IMR-90 (cell line): Measurements from ENCODE around the gene PDXK. TPM values are rescaled to one million over a fixed set of nuclear protein-coding genes. Genes with fewer than 3 reads are reported as not detected.

Experiments used
- ATAC-seq: fragments of 200-7000 bp; cut with Tn5 transposase; 2 replicates; pipeline ENCODE4 v1.9.1; 2020; ENCODE audit warnings: low read depth, mild to moderate bottlenecking, moderate library complexity
- BruUV-seq: library from RNA; stranded (reverse); fragments of 400-500 nt; replicated peaks from 2 replicates; lab custom pipeline; 2021; lab: Mats Ljungman, UMichigan
- CTCF ChIA-PET: fragments of 300-600 bp; formaldehyde crosslinking; extraction: SDS; loops from one replicate; lab custom pipeline; 2021; ENCODE audit warnings: antibody characterized with exemption; lab: Yijun Ruan, JAX
- POLR2A ChIA-PET: fragments of 300-600 bp; sonication (Branson Sonifier 250); formaldehyde crosslinking; loops from one replicate; lab custom pipeline; 2022; ENCODE audit warnings: antibody characterized with exemption; ENCODE audit not compliant: unreplicated experiment; lab: Charles Lee
- DNase-seq: peaks from one replicate; pipeline ENCODE4 v3.0.0; 2013
- H2AFZ ChIP-seq: replicated peaks from 2 replicates; pipeline ENCODE3; 2013; ENCODE audit warnings: low read length, mild to moderate bottlenecking; ENCODE audit not compliant: poor library complexity
- H2AK5ac ChIP-seq: 2 replicates; pipeline ENCODE4 v1.6.1; 2013; ENCODE audit warnings: low read depth, low read length, inconsistent platforms
- H2AK9ac ChIP-seq: replicated peaks from 2 replicates; pipeline ENCODE3; 2013; ENCODE audit warnings: mild to moderate bottlenecking, low read depth, low read length, moderate library complexity; ENCODE audit not compliant: poor library complexity
- H2BK120ac ChIP-seq: 2 replicates; pipeline ENCODE4 v1.6.1; 2013; ENCODE audit warnings: low read depth, low read length, inconsistent platforms
- H2BK15ac ChIP-seq: 3 replicates; pipeline ENCODE4 v1.6.1; 2013; ENCODE audit warnings: low read depth, low read length, inconsistent platforms
- H2BK20ac ChIP-seq: 2 replicates; pipeline ENCODE4 v1.6.1; 2013; ENCODE audit warnings: low read depth, mild to moderate bottlenecking, inconsistent platforms, low read length, moderate library complexity
- H2BK5ac ChIP-seq: 2 replicates; pipeline ENCODE4 v1.6.1; 2013; ENCODE audit warnings: mild to moderate bottlenecking, low read depth, low read length, inconsistent platforms; ENCODE audit not compliant: poor library complexity, severe bottlenecking
- H3K14ac ChIP-seq: replicated peaks from 2 replicates; pipeline ENCODE4 v1.6.1; 2013; ENCODE audit warnings: low read depth, low read length, inconsistent platforms
- H3K18ac ChIP-seq: 2 replicates; pipeline ENCODE4 v1.6.1; 2013; ENCODE audit warnings: low read depth, low read length, control low read depth
- H3K23ac ChIP-seq: 2 replicates; pipeline ENCODE4 v1.6.1; 2013; ENCODE audit warnings: low read depth, low read length, inconsistent platforms
- H3K27ac ChIP-seq: 2 replicates; pipeline ENCODE4 v1.5.1; 2013; ENCODE audit warnings: mild to moderate bottlenecking, control low read depth, low read length; ENCODE audit not compliant: insufficient read depth
- H3K27me3 ChIP-seq: 2 replicates; pipeline ENCODE4 v1.6.1; 2013; ENCODE audit warnings: low read length; ENCODE audit not compliant: control insufficient read depth, insufficient read depth
- H3K36me3 ChIP-seq: 2 replicates; pipeline ENCODE4 v1.6.1; 2013; ENCODE audit warnings: low read length, mixed read lengths; ENCODE audit not compliant: control insufficient read depth, insufficient read depth
- H3K4ac ChIP-seq: 2 replicates; pipeline ENCODE4 v1.6.1; 2013; ENCODE audit warnings: low read depth, low read length, inconsistent platforms
- H3K4me1 ChIP-seq: 2 replicates; pipeline ENCODE4 v1.6.1; 2013; ENCODE audit warnings: low read length, mixed read lengths; ENCODE audit not compliant: control insufficient read depth, insufficient read depth
- H3K4me2 ChIP-seq: 2 replicates; pipeline ENCODE4 v1.6.1; 2013; ENCODE audit warnings: low read depth, mild to moderate bottlenecking, control low read depth, low read length, moderate library complexity
- H3K4me3 ChIP-seq: 2 replicates; pipeline ENCODE4 v1.5.1; 2013; ENCODE audit warnings: low read depth, mild to moderate bottlenecking, control low read depth, low read length, moderate library complexity; ENCODE audit not compliant: insufficient read depth
- H3K56ac ChIP-seq: 2 replicates; pipeline ENCODE4 v1.6.1; 2013; ENCODE audit warnings: low read length, inconsistent platforms; ENCODE audit not compliant: insufficient read depth; ENCODE audit errors: extremely low read depth
- H3K79me1 ChIP-seq, 2 experiments: 2 replicates each; pipeline ENCODE4 v1.6.1; 2013; ENCODE audit warnings: low read length in 2 of 2, inconsistent platforms in 1 of 2, low read depth in 1 of 2
- H3K9ac ChIP-seq: 2 replicates; pipeline ENCODE4 v1.6.1; 2013; ENCODE audit warnings: low read depth, low read length, control low read depth
- H3K9me1 ChIP-seq: 2 replicates; pipeline ENCODE4 v1.6.1; 2013; ENCODE audit warnings: low read length, inconsistent platforms; ENCODE audit not compliant: insufficient read depth
- H3K9me3 ChIP-seq: 2 replicates; pipeline ENCODE4 v1.6.1; 2013; ENCODE audit warnings: low read length; ENCODE audit not compliant: control insufficient read depth, insufficient read depth
- H4K20me1 ChIP-seq: 2 replicates; pipeline ENCODE4 v1.6.1; 2013; ENCODE audit warnings: low read length, inconsistent platforms; ENCODE audit not compliant: insufficient read depth
- H4K5ac ChIP-seq: 2 replicates; pipeline ENCODE4 v1.6.1; 2013; ENCODE audit warnings: mild to moderate bottlenecking, low read depth, low read length, control low read depth
- H4K8ac ChIP-seq, 2 experiments: 2 replicates each; pipeline ENCODE4 v1.6.1; 2013; ENCODE audit warnings: low read depth in 2 of 2, low read length in 2 of 2, control low read depth in 1 of 2, inconsistent platforms in 1 of 2
- H4K91ac ChIP-seq: 2 replicates; pipeline ENCODE4 v1.6.1; 2013; ENCODE audit warnings: low read depth, low read length, inconsistent platforms; ENCODE audit not compliant: insufficient read depth
- BHLHE40 ChIP-seq: fragments of 150-350 bp; IDR thresholded peaks from 2 replicates; pipeline ENCODE4 v1.6.1; 2016; ENCODE audit warnings: mild to moderate bottlenecking, low read depth, low read length
- CHD1 ChIP-seq: IDR thresholded peaks from 2 replicates; pipeline ENCODE4 v1.6.1; 2012; ENCODE audit warnings: low read depth, low read length, improper control_type of control experiment
- FOS ChIP-seq: fragments of 150-350 bp; IDR thresholded peaks from 2 replicates; pipeline ENCODE4 v1.6.1; 2016; ENCODE audit warnings: low read depth, low read length
- MAFK ChIP-seq: IDR thresholded peaks from 2 replicates; pipeline ENCODE4 v1.6.1; 2012; ENCODE audit warnings: low read depth, low read length, improper control_type of control experiment
- MAZ ChIP-seq: IDR thresholded peaks from 2 replicates; pipeline ENCODE4 v1.6.1; 2012; ENCODE audit warnings: low read depth, mild to moderate bottlenecking, low read length, improper control_type of control experiment, moderate library complexity, borderline replicate concordance
- MXI1 ChIP-seq: IDR thresholded peaks from 2 replicates; pipeline ENCODE4 v1.6.1; 2012; ENCODE audit warnings: low read depth, mild to moderate bottlenecking, low read length, moderate library complexity, borderline replicate concordance
- POLR2A ChIP-seq: IDR thresholded peaks from 2 replicates; pipeline ENCODE4 v1.6.1; 2012; ENCODE audit warnings: mild to moderate bottlenecking, low read depth, low read length
- RAD21 ChIP-seq: IDR thresholded peaks from 2 replicates; pipeline ENCODE4 v1.6.1; 2012; ENCODE audit warnings: low read length, improper control_type of control experiment
- SMC3 ChIP-seq: fragments of 150-350 bp; IDR thresholded peaks from 2 replicates; pipeline ENCODE4 v1.6.1; 2016; ENCODE audit warnings: low read depth, mild to moderate bottlenecking, antibody characterized with exemption, low read length, moderate library complexity
- USF2 ChIP-seq: fragments of 150-350 bp; IDR thresholded peaks from 2 replicates; pipeline ENCODE4 v1.6.1; 2017; ENCODE audit warnings: mild to moderate bottlenecking, antibody characterized with exemption, low read length, low read depth
- WGBS, 2 experiments: methylation state at CpG; one replicate each; pipeline versions ENCODE4 v1.1.5 to v1.1.7; 2013; ENCODE audit warnings: missing lambda C conversion rate in 2 of 2; ENCODE audit not compliant: insufficient read length in 1 of 2; ENCODE audit errors: extremely low coverage in 2 of 2; 5-methylcytosine and 5-hydroxymethylcytosine counted together
- dilution Hi-C: fragments of 300-500 bp; cut with HindIII; formaldehyde crosslinking; loops from one replicate; pipeline ENCODE4 v1.14.3; 2018; ENCODE audit warnings: low sequenced_read_pairs; ENCODE audit not compliant: unreplicated experiment
- in situ Hi-C: fragments of 300-500 bp; cut with MboI; formaldehyde crosslinking; loops from 3 replicates; pipeline ENCODE4 v1.14.3; 2019; ENCODE audit warnings: low sequenced_read_pairs, inconsistent platforms, mixed read lengths
- intact Hi-C: fragments of 100-400 bp; cut with micrococcal nuclease; formaldehyde crosslinking; loops from 2 replicates; pipeline ENCODE4 v1.10.0; 2022
- polyA plus RNA-seq, 3 experiments: library from polyadenylated mRNA; depleted of rRNA; stranded (reverse); fragments of >200 nt; gene quantifications; 2 replicates each; pipeline ENCODE4 v1.2.3, GENCODE V29; 2012; ENCODE audit warnings: low replicate concordance in 1 of 3
- total RNA-seq: library from RNA; depleted of rRNA; stranded (reverse); fragments of >200 nt; gene quantifications from 2 replicates; pipeline ENCODE4 v1.2.3, GENCODE V29; 2012
- TF ChIP-seq, protein P1 (sequence below): conservative IDR thresholded peaks from 2 replicates; pipeline ENCODE4 v1.5.1; 2012; ENCODE audit warnings: mild to moderate bottlenecking, low read depth, low read length, improper control_type of control experiment

PDXK gene
- total and polyA plus RNA-seq, 2 of the 4 experiments (the other 2 are of a cell fraction): 155 to 312 TPM

GRCh38 chr21:43768868-43769167, 49.9 kb downstream of the PDXK start:
- Histone ChIP-seq H3K23ac (no peak overlapping the region), H2AFZ (peak overlapping the region; percentile 76), H3K4me3 (no peak overlapping the region), H2BK120ac (peak overlapping the region; percentile 59), H3K9ac (no peak overlapping the region), H3K79me1 (peaks cover 0 to 8% of the 10 kb centered on the region in 2 experiments; a peak in 2 of 4 replicates), H3K27ac (no peak overlapping the region), H2BK20ac (0 out of 2 replicates have a peak overlapping the region, but pooled peaks have one; percentile 59), H2AK5ac (peak overlapping the region; percentile 85), H3K4me2 (no peak overlapping the region), H3K27me3 (no peaks in the 10 kb centered on the region), H3K36me3 (peaks cover 8% of the 10 kb centered on the region), H3K4me1 (peaks cover 14% of the 10 kb centered on the region), H2AK9ac (peak overlapping the region; percentile 98), H3K56ac (no peak overlapping the region), H3K14ac (no peak overlapping the region), H4K91ac (peak overlapping the region; percentile 89), H2BK5ac (no peak overlapping the region), H3K9me3 (no peaks in the 10 kb centered on the region), H3K9me1 (peaks cover 9% of the 10 kb centered on the region), H3K4ac (peak overlapping the region; percentile 93; the same call in 1 of the 2 replicates), H2BK15ac (no peak overlapping the region; the same call in 2 of the 3 replicates), H4K5ac (peak overlapping the region; percentile 91), H4K8ac (peak overlapping the region; percentile 94; a peak in 3 of 4 replicates), H4K20me1 (no peaks in the 10 kb centered on the region), H3K18ac (no peak overlapping the region; the same call in 1 of the 2 replicates)
- dilution Hi-C loops: no loop called here
- ChIA-PET CTCF (no interaction called here), POLR2A (no interaction called here)
- TF ChIP-seq FOS: no peak
- TF ChIP-seq CHD1: no peak
- no peak for TF ChIP-seq BHLHE40
- no peak for TF ChIP-seq SMC3
- TF ChIP-seq MXI1: no peak
- TF ChIP-seq MAFK: no peak
- no peak for TF ChIP-seq RAD21
- TF ChIP-seq, protein P1, sequence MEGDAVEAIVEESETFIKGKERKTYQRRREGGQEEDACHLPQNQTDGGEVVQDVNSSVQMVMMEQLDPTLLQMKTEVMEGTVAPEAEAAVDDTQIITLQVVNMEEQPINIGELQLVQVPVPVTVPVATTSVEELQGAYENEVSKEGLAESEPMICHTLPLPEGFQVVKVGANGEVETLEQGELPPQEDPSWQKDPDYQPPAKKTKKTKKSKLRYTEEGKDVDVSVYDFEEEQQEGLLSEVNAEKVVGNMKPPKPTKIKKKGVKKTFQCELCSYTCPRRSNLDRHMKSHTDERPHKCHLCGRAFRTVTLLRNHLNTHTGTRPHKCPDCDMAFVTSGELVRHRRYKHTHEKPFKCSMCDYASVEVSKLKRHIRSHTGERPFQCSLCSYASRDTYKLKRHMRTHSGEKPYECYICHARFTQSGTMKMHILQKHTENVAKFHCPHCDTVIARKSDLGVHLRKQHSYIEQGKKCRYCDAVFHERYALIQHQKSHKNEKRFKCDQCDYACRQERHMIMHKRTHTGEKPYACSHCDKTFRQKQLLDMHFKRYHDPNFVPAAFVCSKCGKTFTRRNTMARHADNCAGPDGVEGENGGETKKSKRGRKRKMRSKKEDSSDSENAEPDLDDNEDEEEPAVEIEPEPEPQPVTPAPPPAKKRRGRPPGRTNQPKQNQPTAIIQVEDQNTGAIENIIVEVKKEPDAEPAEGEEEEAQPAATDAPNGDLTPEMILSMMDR: no peak
- TF ChIP-seq USF2: no peak
- TF ChIP-seq POLR2A: no peak
- no peak for TF ChIP-seq MAZ
- DNase-seq (no peak), ATAC-seq (no peak)
- intact Hi-C loops: no loop called here
- 82% methylated on average over 3 of the region's 8 CpGs; no CpG with 5 or more reads in 1 of the 2 experiments for WGBS, 2 experiments
- no TSS peak for BruUV-seq
- in situ Hi-C loops: no loop called here
